Neural cell (in vitro differentiated cells): ENCODE results near the gene PWWP2B. TPM values are rescaled to one million over a fixed set of nuclear protein-coding genes. Genes with fewer than 3 reads are reported as not detected.

ENCODE experiments used
- H2AFZ ChIP-seq: fragments of 200-600, 300-800 bp; sonication (generic), shearing (Covaris generic); 2 replicates; pipeline ENCODE4 v1.6.0; 2014; ENCODE audit warnings: low read depth, mild to moderate bottlenecking, antibody characterized with exemption, low read length, moderate library complexity
- H3F3A ChIP-seq: fragments of 200-600 bp; shearing (Covaris generic); 2 replicates; pipeline ENCODE4 v1.6.1; 2016; ENCODE audit warnings: mild to moderate bottlenecking, moderate library complexity, mixed read lengths, antibody characterized with exemption, low read length; ENCODE audit not compliant: insufficient read depth, poor library complexity, severe bottlenecking
- H3K27ac ChIP-seq: fragments of 200-600, 300-800 bp; sonication (generic), shearing (Covaris generic); 2 replicates; pipeline ENCODE4 v1.5.1; 2014; ENCODE audit warnings: mild to moderate bottlenecking, low read length, moderate library complexity
- H3K27me3 ChIP-seq: fragments of 300-800, 200-600 bp; sonication (generic), shearing (Covaris generic); 2 replicates; pipeline ENCODE4 v1.6.0; 2014; ENCODE audit warnings: mild to moderate bottlenecking, low read depth, low read length, moderate library complexity; ENCODE audit not compliant: insufficient read depth
- H3K36me3 ChIP-seq: fragments of 300-800, 200-600 bp; sonication (generic), shearing (Covaris generic); 2 replicates; pipeline ENCODE4 v1.5.1; 2014; ENCODE audit warnings: mild to moderate bottlenecking, antibody characterized with exemption, low read length, moderate library complexity; ENCODE audit not compliant: insufficient read depth
- H3K4me2 ChIP-seq: fragments of 300-800, 200-600 bp; sonication (generic), shearing (Covaris generic); 2 replicates; pipeline ENCODE4 v1.6.0; 2014; ENCODE audit warnings: mild to moderate bottlenecking, low read length
- H3K4me3 ChIP-seq: fragments of 300-800, 200-600 bp; sonication (generic), shearing (Covaris generic); 2 replicates; pipeline ENCODE4 v1.5.1; 2014; ENCODE audit warnings: mild to moderate bottlenecking, low read length, moderate library complexity
- H3K79me2 ChIP-seq: fragments of 200-600 bp; shearing (Covaris generic); replicated peaks from 2 replicates; pipeline ENCODE4 v1.6.0; 2014; ENCODE audit warnings: mild to moderate bottlenecking, low read length, moderate library complexity; ENCODE audit not compliant: insufficient read depth
- H3K9ac ChIP-seq: fragments of 300-800, 200-600 bp; sonication (generic), shearing (Covaris generic); 2 replicates; pipeline ENCODE4 v1.6.1; 2016; ENCODE audit warnings: mild to moderate bottlenecking, low read length, mixed read lengths
- H3K9me2 ChIP-seq: fragments of 200-600 bp; shearing (Covaris generic); 2 replicates; pipeline ENCODE4 v1.6.1; 2016; ENCODE audit warnings: mild to moderate bottlenecking, low read length, mixed read lengths; ENCODE audit not compliant: insufficient read depth
- H3K9me3 ChIP-seq: fragments of 200-600, 300-800 bp; sonication (generic), shearing (Covaris generic); 2 replicates; pipeline ENCODE4 v1.6.1; 2016; ENCODE audit warnings: mild to moderate bottlenecking, mixed run types, low read length, moderate library complexity, mixed read lengths
- H4K20me1 ChIP-seq: fragments of 200-600 bp; shearing (Covaris generic); 2 replicates; pipeline ENCODE4 v1.6.1; 2016; ENCODE audit warnings: mild to moderate bottlenecking, mixed run types; ENCODE audit not compliant: insufficient read depth
- EP300 ChIP-seq: fragments of 450-650 bp; conservative IDR thresholded peaks from 2 replicates; pipeline ENCODE4 v1.6.1; 2014; ENCODE audit warnings: antibody characterized with exemption, mild to moderate bottlenecking, moderate library complexity; ENCODE audit not compliant: poor library complexity, severe bottlenecking
- EZH2 ChIP-seq: fragments of 200-600, 300-800 bp; shearing (Covaris generic), sonication (generic); IDR thresholded peaks from 2 replicates; pipeline ENCODE4 v1.6.1; 2014; ENCODE audit warnings: antibody characterized with exemption, low read length, borderline replicate concordance, mild to moderate bottlenecking; ENCODE audit not compliant: insufficient read depth, poor library complexity, severe bottlenecking
- MXI1 ChIP-seq: fragments of 450-650 bp; conservative IDR thresholded peaks from 2 replicates; pipeline ENCODE4 v1.6.1; 2014; ENCODE audit warnings: antibody characterized with exemption, mild to moderate bottlenecking; ENCODE audit not compliant: poor library complexity, severe bottlenecking
- POLR2AphosphoS5 ChIP-seq: IDR thresholded peaks from 2 replicates; pipeline ENCODE4 v1.6.1; 2012
- RAD21 ChIP-seq: fragments of 450-650 bp; conservative IDR thresholded peaks from 2 replicates; pipeline ENCODE4 v1.6.1; 2014; ENCODE audit warnings: antibody characterized with exemption, mild to moderate bottlenecking, moderate library complexity
- SMC3 ChIP-seq: fragments of 450-650 bp; conservative IDR thresholded peaks from 2 replicates; pipeline ENCODE4 v1.6.1; 2014; ENCODE audit warnings: antibody characterized with exemption, mild to moderate bottlenecking, moderate library complexity; ENCODE audit not compliant: poor library complexity
- TAF1 ChIP-seq: IDR thresholded peaks from 2 replicates; pipeline ENCODE4 v1.6.1; 2012; ENCODE audit warnings: low read depth
- polyA plus RNA-seq: library from polyadenylated mRNA; depleted of rRNA; stranded (reverse); fragments of >200 nt; gene quantifications from 2 replicates; pipeline ENCODE4 v1.2.3, GENCODE V29; 2014
- TF ChIP-seq, protein P1 (sequence below): fragments of 450-650 bp; IDR thresholded peaks from 2 replicates; pipeline ENCODE4 v1.5.1; 2014; ENCODE audit warnings: antibody characterized with exemption, mild to moderate bottlenecking, moderate library complexity; ENCODE audit not compliant: poor library complexity, severe bottlenecking

PWWP2B gene
- polyA plus RNA-seq, 1 donor from 2014 or later, result 13.0 TPM

- H3K27ac ChIP-seq, result no peak overlapping the region
- no peak overlapping the region for H3K4me3 ChIP-seq
- H3K36me3 ChIP-seq, result no peaks in the 10 kb centered on the region
- H3K27me3 ChIP-seq, result no peaks in the 10 kb centered on the region
- no peaks in the 10 kb centered on the region for H4K20me1 ChIP-seq
- no peaks in the 10 kb centered on the region for H3K9me2 ChIP-seq
- H3F3A ChIP-seq, result no peaks in the 10 kb centered on the region
- no peak overlapping the region for H3K4me2 ChIP-seq
- H2AFZ ChIP-seq, result no peak overlapping the region
- TF ChIP-seq EZH2 (no peak), TAF1 (no peak)
- no peaks in the 10 kb centered on the region for H3K79me2 ChIP-seq
- no peaks in the 10 kb centered on the region for H3K9me3 ChIP-seq
- no peak overlapping the region for H3K9ac ChIP-seq
These were observed 48.7 kb downstream of the PWWP2B start for GRCh38 chr10:132445516-132446194.

GRCh38 chr10:132446195-132446581 is 49.2 kb downstream of the PWWP2B start:
- Histone ChIP-seq H3K27me3 (no peaks in the 10 kb centered on the region), H4K20me1 (no peaks in the 10 kb centered on the region), H3K36me3 (no peaks in the 10 kb centered on the region), H3K9ac (no peak overlapping the region), H3K9me2 (no peaks in the 10 kb centered on the region), H3F3A (no peaks in the 10 kb centered on the region), H2AFZ (no peak overlapping the region), H3K4me2 (no peak overlapping the region), H3K9me3 (no peaks in the 10 kb centered on the region), H3K4me3 (no peak overlapping the region), H3K27ac (no peak overlapping the region), H3K79me2 (no peaks in the 10 kb centered on the region)
- no peak for TF ChIP-seq EP300
- no peak for TF ChIP-seq MXI1
- TF ChIP-seq RAD21, result no peak
- TF ChIP-seq EZH2, result no peak
- TF ChIP-seq, protein P1, sequence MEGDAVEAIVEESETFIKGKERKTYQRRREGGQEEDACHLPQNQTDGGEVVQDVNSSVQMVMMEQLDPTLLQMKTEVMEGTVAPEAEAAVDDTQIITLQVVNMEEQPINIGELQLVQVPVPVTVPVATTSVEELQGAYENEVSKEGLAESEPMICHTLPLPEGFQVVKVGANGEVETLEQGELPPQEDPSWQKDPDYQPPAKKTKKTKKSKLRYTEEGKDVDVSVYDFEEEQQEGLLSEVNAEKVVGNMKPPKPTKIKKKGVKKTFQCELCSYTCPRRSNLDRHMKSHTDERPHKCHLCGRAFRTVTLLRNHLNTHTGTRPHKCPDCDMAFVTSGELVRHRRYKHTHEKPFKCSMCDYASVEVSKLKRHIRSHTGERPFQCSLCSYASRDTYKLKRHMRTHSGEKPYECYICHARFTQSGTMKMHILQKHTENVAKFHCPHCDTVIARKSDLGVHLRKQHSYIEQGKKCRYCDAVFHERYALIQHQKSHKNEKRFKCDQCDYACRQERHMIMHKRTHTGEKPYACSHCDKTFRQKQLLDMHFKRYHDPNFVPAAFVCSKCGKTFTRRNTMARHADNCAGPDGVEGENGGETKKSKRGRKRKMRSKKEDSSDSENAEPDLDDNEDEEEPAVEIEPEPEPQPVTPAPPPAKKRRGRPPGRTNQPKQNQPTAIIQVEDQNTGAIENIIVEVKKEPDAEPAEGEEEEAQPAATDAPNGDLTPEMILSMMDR, result no peak

GRCh38 chr10:132446661-132447445 is 49.9 kb downstream of the PWWP2B start:
- TF ChIP-seq MXI1 (no peak), TAF1 (no peak), SMC3 (no peak), EZH2 (no peak), POLR2AphosphoS5 (no peak)
- no peak overlapping the region for H3K4me2 ChIP-seq
- H3K9me2 ChIP-seq, result no peaks in the 10 kb centered on the region

More at GRCh38 chr10:132446661-132447445, 49.9 kb downstream of the PWWP2B start:
- no peaks in the 10 kb centered on the region for H3K79me2 ChIP-seq
- no peaks in the 10 kb centered on the region for H3K27me3 ChIP-seq
- H3K4me3 ChIP-seq, result no peak overlapping the region
- H3K9me3 ChIP-seq, result no peaks in the 10 kb centered on the region
- no peaks in the 10 kb centered on the region for H4K20me1 ChIP-seq
- no peaks in the 10 kb centered on the region for H3K36me3 ChIP-seq
- no peak overlapping the region for H2AFZ ChIP-seq
- H3K9ac ChIP-seq, result no peak overlapping the region
- no peaks in the 10 kb centered on the region for H3F3A ChIP-seq
- no peak overlapping the region for H3K27ac ChIP-seq
